WTC11 (cell line): ENCODE data around the gene TSPO.

Experiments used
- ATF1 ChIP-seq: sonication (generic); formaldehyde crosslinking; IDR thresholded peaks from 2 replicates; pipeline ENCODE4 v1.8.1; 2023; ENCODE audit warnings: mild to moderate bottlenecking, moderate library complexity, missing genetic modification reagents
- ATF3 ChIP-seq: sonication (generic); formaldehyde crosslinking; conservative IDR thresholded peaks from 2 replicates; pipeline ENCODE4 v1.8.1; 2022; ENCODE audit warnings: mild to moderate bottlenecking, missing genetic modification reagents
- E2F1 ChIP-seq: sonication (generic); formaldehyde crosslinking; IDR thresholded peaks from 2 replicates; pipeline ENCODE4 v1.8.0; 2022; ENCODE audit warnings: mild to moderate bottlenecking, missing genetic modification reagents
- JUN ChIP-seq: sonication (generic); formaldehyde crosslinking; IDR thresholded peaks from 2 replicates; pipeline ENCODE4 v1.8.0; 2023; ENCODE audit warnings: mild to moderate bottlenecking, missing genetic modification reagents
- NFYB ChIP-seq: sonication (generic); formaldehyde crosslinking; conservative IDR thresholded peaks from 2 replicates; pipeline ENCODE4 v1.8.0; 2022; ENCODE audit warnings: low read depth, missing genetic modification reagents
- SMAD4 ChIP-seq: sonication (generic); formaldehyde crosslinking; IDR thresholded peaks from 2 replicates; pipeline ENCODE4 v1.8.0; 2022; ENCODE audit warnings: mild to moderate bottlenecking, missing genetic modification reagents
- USF1 ChIP-seq: sonication (generic); formaldehyde crosslinking; IDR thresholded peaks from 2 replicates; pipeline ENCODE4 v1.8.0; 2022; ENCODE audit warnings: mild to moderate bottlenecking, missing genetic modification reagents
- ZNF121 ChIP-seq: sonication (generic); formaldehyde crosslinking; IDR thresholded peaks from 2 replicates; pipeline ENCODE4 v1.8.0; 2023; ENCODE audit warnings: missing genetic modification reagents
- ZNF232 ChIP-seq: sonication (generic); formaldehyde crosslinking; IDR thresholded peaks from 2 replicates; pipeline ENCODE4 v1.8.0; 2022; ENCODE audit warnings: mild to moderate bottlenecking, missing genetic modification reagents
- ZNF281 ChIP-seq: sonication (generic); formaldehyde crosslinking; IDR thresholded peaks from 2 replicates; pipeline ENCODE4 v1.8.0; 2023; ENCODE audit warnings: mild to moderate bottlenecking, missing genetic modification reagents
- TF ChIP-seq, protein P1 (sequence below): fragments of 200-600 bp; IDR thresholded peaks from 2 replicates; pipeline ENCODE4 v1.8.0; 2022; ENCODE audit warnings: antibody characterized with exemption
- TF ChIP-seq, protein P2 (sequence below): sonication (generic); formaldehyde crosslinking; IDR thresholded peaks from 2 replicates; pipeline ENCODE4 v1.8.0; 2022; ENCODE audit warnings: mild to moderate bottlenecking, missing genetic modification reagents
- TF ChIP-seq, protein P3 (sequence below): sonication (generic); formaldehyde crosslinking; IDR thresholded peaks from 2 replicates; pipeline ENCODE4 v1.8.1; 2023; ENCODE audit warnings: mild to moderate bottlenecking, missing genetic modification reagents, moderate library complexity
- TF ChIP-seq, protein P4 (sequence below): sonication (generic); formaldehyde crosslinking; IDR thresholded peaks from 2 replicates; pipeline ENCODE4 v1.8.0; 2023; ENCODE audit warnings: missing genetic modification reagents, mild to moderate bottlenecking, borderline replicate concordance

DNA sequence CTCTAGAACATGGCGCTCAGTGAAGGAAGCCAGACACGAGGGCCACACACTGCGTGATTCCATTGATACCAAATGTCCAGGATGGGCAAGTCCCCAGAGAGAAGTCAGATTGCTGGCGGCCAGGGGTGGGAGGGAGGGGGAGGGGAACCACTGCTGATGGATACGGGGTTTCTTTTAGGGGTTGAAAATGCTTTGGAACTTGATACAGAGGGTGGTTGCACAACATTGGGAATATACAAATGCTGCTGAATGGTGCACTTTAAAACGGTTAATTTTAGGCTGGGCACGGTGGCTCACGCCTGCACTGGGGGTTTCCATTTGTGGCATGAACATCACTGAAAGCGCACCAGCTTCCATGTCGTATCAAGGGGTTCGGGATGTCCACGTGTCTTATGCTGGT, 5.1 kb downstream of the TSPO start:
- TF ChIP-seq, protein P1, sequence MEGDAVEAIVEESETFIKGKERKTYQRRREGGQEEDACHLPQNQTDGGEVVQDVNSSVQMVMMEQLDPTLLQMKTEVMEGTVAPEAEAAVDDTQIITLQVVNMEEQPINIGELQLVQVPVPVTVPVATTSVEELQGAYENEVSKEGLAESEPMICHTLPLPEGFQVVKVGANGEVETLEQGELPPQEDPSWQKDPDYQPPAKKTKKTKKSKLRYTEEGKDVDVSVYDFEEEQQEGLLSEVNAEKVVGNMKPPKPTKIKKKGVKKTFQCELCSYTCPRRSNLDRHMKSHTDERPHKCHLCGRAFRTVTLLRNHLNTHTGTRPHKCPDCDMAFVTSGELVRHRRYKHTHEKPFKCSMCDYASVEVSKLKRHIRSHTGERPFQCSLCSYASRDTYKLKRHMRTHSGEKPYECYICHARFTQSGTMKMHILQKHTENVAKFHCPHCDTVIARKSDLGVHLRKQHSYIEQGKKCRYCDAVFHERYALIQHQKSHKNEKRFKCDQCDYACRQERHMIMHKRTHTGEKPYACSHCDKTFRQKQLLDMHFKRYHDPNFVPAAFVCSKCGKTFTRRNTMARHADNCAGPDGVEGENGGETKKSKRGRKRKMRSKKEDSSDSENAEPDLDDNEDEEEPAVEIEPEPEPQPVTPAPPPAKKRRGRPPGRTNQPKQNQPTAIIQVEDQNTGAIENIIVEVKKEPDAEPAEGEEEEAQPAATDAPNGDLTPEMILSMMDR: no peak
- TF ChIP-seq, protein P2, sequence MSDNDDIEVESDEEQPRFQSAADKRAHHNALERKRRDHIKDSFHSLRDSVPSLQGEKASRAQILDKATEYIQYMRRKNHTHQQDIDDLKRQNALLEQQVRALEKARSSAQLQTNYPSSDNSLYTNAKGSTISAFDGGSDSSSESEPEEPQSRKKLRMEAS (CRISPR knock-in tag): no peak
- no peak for TF ChIP-seq ZNF232 (CRISPR knock-in tag)
- TF ChIP-seq ATF1 (CRISPR knock-in tag): no peak
- TF ChIP-seq ZNF121 (CRISPR knock-in tag): no peak
- TF ChIP-seq, protein P3, sequence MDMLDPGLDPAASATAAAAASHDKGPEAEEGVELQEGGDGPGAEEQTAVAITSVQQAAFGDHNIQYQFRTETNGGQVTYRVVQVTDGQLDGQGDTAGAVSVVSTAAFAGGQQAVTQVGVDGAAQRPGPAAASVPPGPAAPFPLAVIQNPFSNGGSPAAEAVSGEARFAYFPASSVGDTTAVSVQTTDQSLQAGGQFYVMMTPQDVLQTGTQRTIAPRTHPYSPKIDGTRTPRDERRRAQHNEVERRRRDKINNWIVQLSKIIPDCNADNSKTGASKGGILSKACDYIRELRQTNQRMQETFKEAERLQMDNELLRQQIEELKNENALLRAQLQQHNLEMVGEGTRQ (CRISPR knock-in tag): no peak
- TF ChIP-seq JUN (CRISPR knock-in tag): no peak
- no peak for TF ChIP-seq USF1 (CRISPR knock-in tag)
- TF ChIP-seq ZNF281: no peak
- TF ChIP-seq, protein P4, sequence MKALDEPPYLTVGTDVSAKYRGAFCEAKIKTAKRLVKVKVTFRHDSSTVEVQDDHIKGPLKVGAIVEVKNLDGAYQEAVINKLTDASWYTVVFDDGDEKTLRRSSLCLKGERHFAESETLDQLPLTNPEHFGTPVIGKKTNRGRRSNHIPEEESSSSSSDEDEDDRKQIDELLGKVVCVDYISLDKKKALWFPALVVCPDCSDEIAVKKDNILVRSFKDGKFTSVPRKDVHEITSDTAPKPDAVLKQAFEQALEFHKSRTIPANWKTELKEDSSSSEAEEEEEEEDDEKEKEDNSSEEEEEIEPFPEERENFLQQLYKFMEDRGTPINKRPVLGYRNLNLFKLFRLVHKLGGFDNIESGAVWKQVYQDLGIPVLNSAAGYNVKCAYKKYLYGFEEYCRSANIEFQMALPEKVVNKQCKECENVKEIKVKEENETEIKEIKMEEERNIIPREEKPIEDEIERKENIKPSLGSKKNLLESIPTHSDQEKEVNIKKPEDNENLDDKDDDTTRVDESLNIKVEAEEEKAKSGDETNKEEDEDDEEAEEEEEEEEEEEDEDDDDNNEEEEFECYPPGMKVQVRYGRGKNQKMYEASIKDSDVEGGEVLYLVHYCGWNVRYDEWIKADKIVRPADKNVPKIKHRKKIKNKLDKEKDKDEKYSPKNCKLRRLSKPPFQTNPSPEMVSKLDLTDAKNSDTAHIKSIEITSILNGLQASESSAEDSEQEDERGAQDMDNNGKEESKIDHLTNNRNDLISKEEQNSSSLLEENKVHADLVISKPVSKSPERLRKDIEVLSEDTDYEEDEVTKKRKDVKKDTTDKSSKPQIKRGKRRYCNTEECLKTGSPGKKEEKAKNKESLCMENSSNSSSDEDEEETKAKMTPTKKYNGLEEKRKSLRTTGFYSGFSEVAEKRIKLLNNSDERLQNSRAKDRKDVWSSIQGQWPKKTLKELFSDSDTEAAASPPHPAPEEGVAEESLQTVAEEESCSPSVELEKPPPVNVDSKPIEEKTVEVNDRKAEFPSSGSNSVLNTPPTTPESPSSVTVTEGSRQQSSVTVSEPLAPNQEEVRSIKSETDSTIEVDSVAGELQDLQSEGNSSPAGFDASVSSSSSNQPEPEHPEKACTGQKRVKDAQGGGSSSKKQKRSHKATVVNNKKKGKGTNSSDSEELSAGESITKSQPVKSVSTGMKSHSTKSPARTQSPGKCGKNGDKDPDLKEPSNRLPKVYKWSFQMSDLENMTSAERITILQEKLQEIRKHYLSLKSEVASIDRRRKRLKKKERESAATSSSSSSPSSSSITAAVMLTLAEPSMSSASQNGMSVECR (CRISPR knock-in tag): no peak
- TF ChIP-seq NFYB: no peak
- no peak for TF ChIP-seq SMAD4 (CRISPR knock-in tag)
- TF ChIP-seq E2F1 (CRISPR knock-in tag): no peak
- no peak for TF ChIP-seq ATF3
